Ishikawa (cell line): Measurements from ENCODE around the gene FAM163B.

Experiments used
- CEBPB ChIP-seq: IDR thresholded peaks from 2 replicates; pipeline ENCODE4 v1.6.1; 2012
- CREB1 ChIP-seq: IDR thresholded peaks from 2 replicates; pipeline ENCODE4 v1.6.1; 2012; ENCODE audit warnings: low read depth
- EGR1 ChIP-seq: IDR thresholded peaks from 2 replicates; pipeline ENCODE4 v1.6.1; 2012
- EP300 ChIP-seq: IDR thresholded peaks from 2 replicates; pipeline ENCODE4 v1.6.1; 2012; ENCODE audit warnings: borderline replicate concordance
- FOXM1 ChIP-seq: IDR thresholded peaks from 2 replicates; pipeline ENCODE4 v1.6.1; 2012; ENCODE audit warnings: low read depth, borderline replicate concordance
- MAX ChIP-seq: IDR thresholded peaks from 2 replicates; pipeline ENCODE4 v1.6.1; 2012
- NFIC ChIP-seq: IDR thresholded peaks from 2 replicates; pipeline ENCODE4 v1.6.1; 2012
- RAD21 ChIP-seq: IDR thresholded peaks from 2 replicates; pipeline ENCODE4 v1.6.1; 2012; ENCODE audit warnings: low read depth
- REST ChIP-seq: IDR thresholded peaks from 2 replicates; pipeline ENCODE4 v1.6.1; 2012; ENCODE audit warnings: low read depth, mild to moderate bottlenecking
- TAF1 ChIP-seq: IDR thresholded peaks from 2 replicates; pipeline ENCODE4 v1.6.1; 2012; ENCODE audit warnings: low read depth, mild to moderate bottlenecking
- TCF12 ChIP-seq: IDR thresholded peaks from 2 replicates; pipeline ENCODE4 v1.6.1; 2012; ENCODE audit warnings: low read depth
- TEAD4 ChIP-seq: IDR thresholded peaks from 2 replicates; pipeline ENCODE4 v1.6.1; 2012
- USF1 ChIP-seq: IDR thresholded peaks from 2 replicates; pipeline ENCODE4 v1.6.1; 2012
- YY1 ChIP-seq: IDR thresholded peaks from 2 replicates; pipeline ENCODE4 v1.6.1; 2012; ENCODE audit warnings: low read depth
- ZBTB7A ChIP-seq: IDR thresholded peaks from 2 replicates; pipeline ENCODE4 v1.6.1; 2012; ENCODE audit warnings: low read depth

Gene FAM163B

GRCh38 chr9:133607381-133607780 lies 1.8 kb downstream of the FAM163B start:
- TF ChIP-seq MAX = no peak
- no peak for TF ChIP-seq EGR1
- TF ChIP-seq CEBPB = no peak
- TF ChIP-seq TEAD4 = no peak
- TF ChIP-seq TCF12 = no peak
- TF ChIP-seq FOXM1 = no peak

- TF ChIP-seq NFIC (no peak), CREB1 (no peak), ZBTB7A (no peak), TEAD4 (no peak), FOXM1 (no peak), MAX (no peak), EP300 (no peak), TAF1 (no peak), EGR1 (no peak), TCF12 (no peak), YY1 (no peak), RAD21 (no peak), REST (no peak)
Measured at GRCh38 chr9:133606708-133607025, 2.5 kb downstream of the FAM163B start.

GRCh38 chr9:133605856-133606707 lies 3.1 kb downstream of the FAM163B start:
- TF ChIP-seq CREB1 = no peak
- TF ChIP-seq TCF12 = no peak
- no peak for TF ChIP-seq TEAD4
- TF ChIP-seq RAD21 = no peak
- TF ChIP-seq USF1 = no peak
- no peak for TF ChIP-seq CEBPB
- no peak for TF ChIP-seq EP300
- TF ChIP-seq YY1 = no peak
- TF ChIP-seq TAF1 = no peak
- TF ChIP-seq NFIC = no peak
- no peak for TF ChIP-seq REST

GRCh38 chr9:133605446-133605845 lies 3.7 kb downstream of the FAM163B start:
- no peak for TF ChIP-seq TEAD4
- no peak for TF ChIP-seq FOXM1
- no peak for TF ChIP-seq CEBPB
- no peak for TF ChIP-seq YY1
- TF ChIP-seq TCF12 = no peak

GRCh38 chr9:133604856-133605255 lies 4.3 kb downstream of the FAM163B start:
- no peak for TF ChIP-seq FOXM1
- TF ChIP-seq EP300 = no peak
- TF ChIP-seq CREB1 = no peak
- no peak for TF ChIP-seq TAF1
- TF ChIP-seq TEAD4 = no peak
- TF ChIP-seq TCF12 = no peak
- no peak for TF ChIP-seq ZBTB7A
- no peak for TF ChIP-seq NFIC
- no peak for TF ChIP-seq YY1
- no peak for TF ChIP-seq REST
- TF ChIP-seq USF1 = no peak
- TF ChIP-seq EGR1 = no peak
- TF ChIP-seq MAX = no peak
- TF ChIP-seq CEBPB = no peak
- no peak for TF ChIP-seq RAD21
